Dedifferentiated amniotic fluid mesenchymal stem cell (primary cell): ENCODE data around the gene PDE10A.

Experiments used
- DNase-seq: peaks from one replicate; pipeline ENCODE4 v3.0.0-alpha.2; 2016; ENCODE audit errors: extremely low spot score

Gene PDE10A

DNA sequence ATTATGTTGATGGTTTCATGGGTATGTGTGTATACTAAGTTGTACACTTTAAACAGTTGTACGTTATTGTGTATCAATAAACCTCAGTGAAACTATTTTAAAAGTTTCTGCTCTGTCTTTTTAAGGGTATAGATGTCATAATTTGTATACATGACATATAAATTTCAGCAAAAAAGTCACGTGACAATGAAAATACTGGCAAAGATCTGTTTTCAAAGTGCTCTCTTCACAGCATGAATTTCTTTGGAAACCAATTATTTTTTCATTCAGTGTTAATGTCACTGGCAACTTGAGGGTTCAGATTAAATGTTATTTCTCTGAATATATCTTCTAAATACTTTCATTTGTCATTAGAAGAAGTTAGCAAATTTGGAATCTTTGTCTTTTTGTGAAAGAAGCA lies 261.9 kb downstream of the PDE10A start:
- no peak for DNase-seq

DNA sequence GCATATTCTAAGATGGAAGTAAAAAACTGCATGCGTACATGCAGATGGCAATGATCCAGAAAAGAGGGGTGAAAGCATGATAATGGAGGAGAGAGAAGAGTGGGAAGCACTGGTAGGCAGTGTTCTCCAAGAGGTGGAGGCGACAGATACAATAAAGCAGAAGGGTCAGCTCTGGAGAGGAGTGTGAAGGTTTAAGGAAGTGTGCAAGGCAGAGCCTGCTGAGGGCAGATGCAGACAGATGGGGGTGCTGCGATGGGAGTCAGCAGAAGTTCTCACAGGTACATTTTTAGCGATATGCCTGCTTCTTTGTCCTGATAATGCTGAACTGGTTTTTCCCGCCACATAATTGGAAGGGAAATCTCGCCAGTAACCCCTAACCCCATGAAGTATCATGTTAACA lies 272.6 kb downstream of the PDE10A start:
- no peak for DNase-seq

DNA sequence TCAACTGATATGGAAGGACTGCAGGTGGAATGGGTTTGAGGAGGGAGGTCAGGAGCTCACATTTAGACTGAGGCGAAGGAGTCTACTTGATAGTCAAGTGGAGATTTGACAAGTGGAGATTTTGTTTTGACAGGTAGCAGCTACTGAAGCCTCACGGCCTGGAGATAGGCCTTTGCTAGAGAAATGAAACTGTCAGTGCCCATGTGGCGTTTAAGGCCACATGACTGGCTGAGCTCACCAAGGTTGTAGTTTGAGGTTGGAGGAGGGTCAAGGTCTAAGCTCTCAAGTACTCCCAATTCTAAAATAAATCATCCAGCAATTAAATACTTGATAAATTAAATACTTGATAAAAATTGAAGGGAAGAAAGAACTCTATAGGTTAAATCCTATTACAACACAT lies 273.5 kb downstream of the PDE10A start:
- no peak for DNase-seq

DNA sequence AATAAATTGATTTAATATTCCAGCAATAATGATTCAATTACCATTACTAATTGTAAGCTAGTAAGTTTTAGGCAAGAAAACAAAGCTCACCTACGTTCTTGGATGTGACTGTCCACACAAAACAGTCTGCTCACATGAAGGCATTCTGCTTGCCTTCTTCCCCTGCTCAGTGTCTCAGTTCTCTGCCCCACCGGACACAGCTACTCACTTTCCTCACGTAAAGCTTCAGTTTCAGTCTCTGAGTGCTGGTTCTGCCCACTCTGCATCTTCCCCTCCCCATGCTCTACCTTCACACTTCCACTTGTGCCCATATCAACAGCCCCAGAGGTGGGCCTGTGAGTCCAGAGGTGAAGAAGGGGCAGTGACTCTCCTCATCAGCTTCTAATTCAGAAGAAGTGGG lies 279.7 kb downstream of the PDE10A start:
- DNase-seq, result no peak

DNA sequence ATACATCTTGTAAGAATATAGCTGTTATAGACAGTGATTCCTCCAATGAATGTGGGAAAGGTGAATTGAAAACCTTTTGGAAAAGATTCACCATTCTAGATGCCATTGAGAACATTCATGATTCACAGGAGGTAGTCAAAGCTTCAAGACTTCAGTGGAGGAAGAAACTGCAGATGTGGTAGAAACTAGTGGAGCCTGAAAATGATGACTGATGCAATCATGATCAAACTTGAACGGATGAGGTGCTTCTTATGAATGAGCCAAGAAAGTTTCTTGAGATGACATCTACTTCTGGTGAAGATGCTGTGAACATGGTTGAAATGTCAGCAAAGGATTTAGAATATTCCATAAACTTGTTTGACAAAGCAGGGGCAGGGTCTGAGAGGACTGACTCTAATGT lies 286.9 kb downstream of the PDE10A start:
- DNase-seq, result no peak

DNA sequence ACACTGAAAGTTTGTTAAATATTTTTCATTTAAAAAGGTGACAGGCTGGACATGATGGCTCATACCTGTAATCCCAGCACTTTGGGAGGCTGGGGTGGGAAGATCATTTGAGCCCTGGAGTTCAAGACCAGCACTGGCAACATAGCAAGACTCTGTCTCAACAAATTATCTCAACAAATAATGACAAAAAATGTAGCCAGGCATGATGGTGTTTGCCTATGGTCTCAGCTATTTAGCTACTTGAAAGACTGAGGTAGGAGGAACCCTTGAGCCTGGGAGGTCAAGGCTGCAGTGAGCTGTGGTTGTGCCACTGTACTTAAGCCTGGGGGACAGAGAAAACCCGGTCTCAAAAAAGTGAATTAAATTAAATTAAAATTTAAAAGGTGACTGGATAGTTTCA lies 297.7 kb downstream of the PDE10A start:
- no peak for DNase-seq

DNA sequence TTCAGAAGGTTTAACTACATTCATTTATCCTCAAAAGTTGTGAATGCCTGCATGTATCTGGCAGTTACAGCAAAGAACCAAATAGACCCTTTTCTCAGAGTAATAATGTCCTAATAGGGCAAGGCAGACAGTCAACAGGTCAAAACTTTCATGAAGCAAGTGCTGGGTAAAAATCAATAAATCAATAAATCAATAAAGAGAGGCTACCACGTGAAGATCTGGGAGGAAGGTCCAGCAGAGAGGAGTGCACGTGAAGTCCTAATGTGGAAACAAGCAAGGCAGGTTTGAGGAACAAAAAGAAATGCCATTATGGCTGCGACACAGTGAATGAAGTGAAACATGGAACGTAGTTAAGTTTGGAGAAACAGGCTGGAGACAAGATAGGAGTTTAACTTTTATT lies 317.3 kb downstream of the PDE10A start:
- DNase-seq, result no peak

DNA sequence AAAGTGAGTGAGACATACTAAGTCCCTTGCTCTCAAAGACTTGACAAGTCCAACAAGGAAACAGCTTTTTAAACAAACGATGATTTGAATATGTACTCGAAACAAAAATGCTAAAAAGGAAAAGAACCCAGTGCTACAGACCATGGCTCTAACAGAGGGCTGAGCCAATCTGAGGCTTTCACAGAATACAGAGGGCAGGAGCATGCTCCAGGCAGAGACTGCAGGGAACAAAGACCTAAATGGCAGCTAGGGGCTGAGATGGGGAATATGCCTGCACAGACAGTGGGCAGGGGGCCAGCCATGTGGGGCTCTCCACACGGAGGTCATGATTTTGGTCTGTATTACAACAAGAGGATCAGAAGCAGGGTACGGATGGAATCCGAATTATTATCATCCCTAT lies 322.5 kb downstream of the PDE10A start:
- DNase-seq, result no peak

DNA sequence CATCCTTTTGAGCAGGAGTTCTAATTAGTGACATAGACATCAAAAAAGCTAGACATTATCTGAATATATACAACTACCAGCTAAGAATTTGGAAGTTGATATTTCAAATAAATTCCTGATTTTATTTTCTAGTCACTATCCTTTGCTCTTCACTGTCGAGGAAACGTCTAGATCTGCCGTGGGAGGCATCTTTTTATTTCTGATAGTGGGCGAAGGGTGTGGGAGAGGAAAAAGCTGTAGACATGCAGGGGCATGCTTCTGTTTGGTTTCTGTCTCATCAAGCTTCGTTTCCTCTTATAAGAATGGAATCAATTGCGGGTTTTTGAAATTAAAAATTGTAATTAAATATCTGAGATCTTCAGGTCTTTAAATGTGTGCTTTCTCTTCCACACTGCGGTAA lies 337.4 kb downstream of the PDE10A start:
- no peak for DNase-seq

DNA sequence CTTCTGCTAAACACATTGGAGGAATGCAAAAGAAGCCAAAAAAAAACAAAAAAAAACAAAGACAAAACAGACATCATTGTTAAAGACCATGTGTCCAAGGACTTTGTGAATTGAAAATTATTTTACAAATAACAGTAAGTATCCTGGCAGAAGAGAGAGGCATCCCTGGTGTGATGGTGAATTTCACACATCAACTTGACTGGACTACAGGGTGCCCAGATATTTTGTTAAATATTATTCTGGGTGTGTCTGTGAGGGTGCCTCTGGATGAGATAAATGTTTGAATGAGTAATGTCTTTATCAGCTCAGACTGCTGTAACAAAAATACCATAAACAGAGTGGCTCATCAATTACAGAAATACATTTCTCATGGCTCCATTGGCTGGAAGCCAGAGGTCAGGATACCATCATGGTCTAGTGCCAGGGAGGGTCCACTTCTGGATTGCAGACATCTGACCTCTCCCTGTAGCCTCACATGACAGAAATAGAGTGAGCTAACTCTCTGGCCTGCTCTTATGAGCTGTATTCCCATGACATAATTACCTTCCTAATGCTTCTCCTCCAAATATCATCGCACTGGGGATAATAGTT lies 341.4 kb downstream of the PDE10A start:
- DNase-seq, result no peak

DNA sequence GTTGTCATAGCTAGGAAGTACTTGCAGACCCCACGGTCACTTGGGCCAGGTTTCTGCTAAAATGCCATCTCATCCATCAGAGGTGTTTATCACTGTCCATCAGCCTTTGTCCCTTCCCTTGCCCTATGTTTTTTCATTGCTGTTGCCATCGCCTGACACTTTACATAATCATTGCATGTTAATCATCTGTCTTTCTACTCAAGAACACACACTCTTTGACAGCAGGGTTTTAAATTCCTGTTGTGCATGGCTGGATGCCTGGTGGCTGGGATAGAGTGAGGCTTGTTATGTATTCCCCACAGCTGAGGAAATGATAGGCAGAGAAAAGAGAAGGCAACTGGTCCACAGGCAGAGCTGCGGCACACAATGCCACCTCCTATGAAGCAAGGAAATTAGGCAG lies 341.9 kb downstream of the PDE10A start:
- DNase-seq, result no peak

DNA sequence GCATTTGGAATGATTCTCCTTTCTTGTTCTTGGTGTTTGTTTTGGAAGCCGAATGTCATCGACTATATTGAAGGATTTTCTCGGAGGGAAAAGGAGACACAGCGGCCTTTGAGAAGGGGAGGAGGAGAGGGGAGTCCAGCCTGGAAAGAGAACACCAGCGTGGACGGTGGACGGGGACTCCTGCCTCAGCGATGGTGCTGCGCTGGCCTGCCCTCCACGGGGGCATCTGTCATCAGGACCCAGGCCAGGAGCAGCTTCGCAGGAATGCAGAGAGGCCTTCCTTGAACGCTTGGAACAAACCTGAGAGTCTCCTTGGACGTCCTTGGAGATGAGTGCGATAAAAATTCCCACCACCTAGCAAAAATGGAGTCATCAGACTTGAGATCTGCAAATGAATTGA lies 345.3 kb downstream of the PDE10A start:
- DNase-seq, result no peak

DNA sequence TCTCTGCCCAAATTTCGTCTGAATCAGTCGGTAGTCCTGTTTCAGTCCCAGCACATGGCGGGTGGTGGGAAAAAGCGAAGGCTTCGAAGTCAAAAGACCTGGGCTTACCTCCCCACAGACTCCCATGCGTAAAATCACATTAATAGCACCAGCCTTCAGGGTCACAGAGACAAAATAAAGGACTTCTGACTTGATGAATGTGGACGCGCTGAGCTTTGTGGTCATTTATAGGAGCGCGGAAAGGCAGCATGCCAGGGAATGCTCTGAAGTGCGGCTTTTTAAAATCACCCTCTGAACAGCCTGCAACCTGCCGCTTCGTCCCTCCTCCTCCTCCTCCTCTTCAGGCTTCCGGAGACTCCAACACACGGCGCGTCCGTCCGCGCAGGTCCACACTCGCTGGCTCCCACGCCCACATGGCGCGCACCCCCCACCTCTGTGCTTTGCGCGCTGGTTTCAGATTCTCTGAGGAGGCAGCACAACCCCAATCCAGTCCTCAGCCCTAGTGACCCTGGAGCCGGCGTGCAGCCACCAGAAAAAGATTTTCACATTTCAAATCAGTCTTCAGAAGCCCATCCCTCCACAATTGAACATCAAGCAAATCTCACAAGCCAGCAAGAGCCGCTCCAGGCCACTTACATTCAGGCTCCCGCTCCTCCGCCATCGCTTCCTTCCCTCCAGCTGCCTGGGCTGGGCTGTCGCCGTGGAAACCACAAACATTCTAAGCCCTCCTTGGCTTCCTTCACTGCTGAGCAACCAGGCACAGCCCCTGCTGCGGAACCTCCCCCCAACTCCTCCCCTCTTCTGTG lies 353.9 kb downstream of the PDE10A start, which contains the start of gene C6orf118:
Gene C6orf118 (minus strand): TSS at position 680 of the 806 bp plus-strand sequence. CDS start 19 bp downstream, at position 661.
- DNase-seq, result no peak

DNA sequence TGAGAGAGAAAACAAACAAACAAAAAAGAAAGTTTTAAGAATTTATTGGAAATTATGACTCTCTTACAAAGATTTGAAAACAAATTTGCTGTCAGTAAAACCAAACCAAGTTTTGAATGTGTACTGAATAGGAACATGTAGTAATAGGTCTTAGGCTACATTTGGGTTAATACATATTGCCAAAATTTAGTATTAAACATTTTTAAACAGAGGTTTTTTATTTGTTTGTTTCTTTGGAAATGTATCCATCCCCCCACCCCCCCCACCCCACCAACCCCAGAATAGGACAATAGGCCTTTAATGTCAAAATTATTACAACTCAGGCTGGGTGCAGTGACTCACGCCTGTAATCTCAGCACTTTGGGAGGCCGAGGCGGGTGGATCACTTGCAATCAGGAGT lies 356.1 kb downstream of the PDE10A start:
- no peak for DNase-seq

DNA sequence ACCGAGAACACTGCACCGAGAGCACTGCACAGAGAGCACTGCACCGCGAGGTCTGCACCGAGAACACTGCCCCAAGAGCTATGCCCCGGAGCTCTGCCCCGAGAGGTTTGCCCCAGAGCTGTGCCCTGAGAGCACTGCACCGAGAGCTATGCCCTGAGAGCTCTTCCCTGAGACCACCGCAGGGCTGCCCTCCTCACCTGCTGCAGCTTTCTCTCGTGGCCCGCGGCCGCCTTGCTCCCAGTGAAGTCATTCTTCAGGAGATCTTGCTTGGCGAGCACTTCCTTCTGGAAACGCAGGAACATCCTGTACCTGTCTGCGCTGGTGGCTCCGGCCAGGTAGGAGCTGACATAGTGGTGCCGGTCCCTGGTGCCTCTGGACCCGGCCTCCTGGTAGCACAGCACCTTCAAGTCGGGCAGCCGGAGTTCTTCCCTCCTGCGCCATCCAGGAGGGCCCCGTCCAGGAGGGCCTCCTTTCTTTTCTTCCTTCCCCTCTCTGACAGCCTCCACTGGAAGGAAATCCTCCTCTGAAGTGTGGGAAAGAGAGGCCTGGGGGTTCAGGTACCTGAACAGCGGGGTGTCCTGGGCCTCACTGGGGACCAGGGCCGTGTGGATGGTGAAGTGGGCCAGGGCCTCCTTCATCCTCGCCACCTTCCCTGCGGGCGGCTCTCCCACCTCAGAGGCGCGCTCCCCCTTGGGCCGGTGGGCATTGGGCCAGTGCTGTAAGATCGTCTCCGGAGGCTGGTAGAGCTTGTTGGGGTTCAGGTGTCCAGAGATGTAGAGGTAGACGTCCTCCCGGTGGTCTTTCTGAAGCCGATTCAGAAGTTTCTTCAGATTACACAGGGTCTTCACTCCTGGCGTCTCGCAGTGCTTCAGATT lies 361.4 kb downstream of the PDE10A start:
- no peak for DNase-seq

DNA sequence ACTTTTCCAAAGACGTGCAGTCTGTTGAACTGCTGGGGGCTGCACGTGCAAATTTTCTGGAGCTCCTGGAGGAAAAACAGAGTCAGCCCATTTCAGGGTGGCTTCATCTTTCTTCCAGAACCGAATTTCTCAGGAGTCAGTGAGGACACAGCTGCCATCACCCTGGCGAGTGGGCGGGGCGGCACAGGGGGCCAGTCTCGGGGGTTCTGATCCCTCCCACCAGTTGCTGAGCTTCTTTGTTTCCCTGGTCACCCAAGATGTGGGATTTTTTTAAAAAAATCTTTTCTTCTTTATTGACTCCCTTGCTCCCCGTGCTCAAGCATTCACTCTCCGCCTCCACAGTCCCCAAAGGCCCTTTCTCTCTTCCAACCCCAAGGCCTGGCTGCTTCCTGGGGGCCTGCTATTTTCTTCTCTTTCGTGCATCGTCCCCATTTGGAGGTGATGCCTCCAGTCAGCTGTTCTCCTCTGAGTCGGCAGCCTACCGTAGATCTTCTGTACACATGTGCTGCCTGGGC lies 362.6 kb downstream of the PDE10A start:
- no peak for DNase-seq

DNA sequence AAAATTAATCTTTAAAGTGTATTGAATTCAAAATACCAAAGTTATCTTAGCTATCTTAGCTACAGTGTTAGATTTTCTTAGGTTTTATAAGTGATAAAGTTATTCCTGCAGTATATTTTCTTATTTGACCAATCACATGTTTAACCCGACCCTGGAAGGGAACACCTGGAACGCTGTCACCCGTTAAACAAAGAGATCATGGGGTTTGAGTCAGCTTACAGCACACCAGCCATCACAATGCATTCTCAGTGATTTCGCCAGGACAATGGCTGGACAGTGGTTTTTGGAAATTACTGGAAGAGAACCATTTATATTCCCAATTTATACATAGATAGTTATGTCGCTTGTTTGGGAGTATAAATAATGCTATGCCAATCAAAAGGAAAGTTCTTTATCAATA lies 364.2 kb downstream of the PDE10A start:
- DNase-seq, result no peak

DNA sequence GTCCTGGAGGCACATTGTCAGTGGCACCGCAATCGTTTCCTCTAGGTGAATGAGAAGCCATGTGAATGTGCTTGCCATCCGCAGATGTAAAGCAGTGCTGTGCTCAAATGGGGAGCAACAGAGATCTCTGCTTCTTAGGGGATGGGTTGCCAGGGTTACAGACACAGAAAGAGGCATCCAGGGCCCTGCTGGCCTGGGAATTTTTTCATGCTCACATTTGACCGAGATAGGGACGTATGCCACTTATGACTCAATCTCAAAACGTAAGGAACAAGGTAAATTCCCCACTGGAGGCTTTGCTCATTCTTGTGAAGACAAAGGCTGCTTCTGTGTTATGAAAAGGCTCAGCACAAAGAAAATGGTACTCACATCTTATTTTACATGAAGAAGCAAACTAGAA lies 364.6 kb downstream of the PDE10A start:
- DNase-seq, result no peak

DNA sequence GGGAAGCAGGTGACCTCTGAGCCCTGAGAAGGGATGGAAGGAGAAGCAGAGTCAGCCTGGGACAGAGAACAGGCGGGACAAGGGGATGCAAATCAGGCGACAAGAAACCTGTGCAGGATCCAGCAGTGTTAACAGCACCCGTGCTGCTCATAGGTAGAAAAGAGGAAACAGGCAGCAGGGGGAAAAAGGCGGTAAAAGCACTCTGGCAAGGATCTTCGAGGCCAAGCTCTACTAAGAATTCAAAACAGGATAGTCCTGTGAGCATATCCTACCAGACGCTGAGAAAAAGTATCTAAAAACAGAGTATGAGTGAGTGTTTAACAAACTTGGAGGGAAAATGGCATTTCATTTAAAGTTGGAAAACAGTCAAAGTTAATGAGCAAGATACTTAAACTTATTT lies 370.4 kb downstream of the PDE10A start:
- DNase-seq, result no peak
